ENCODE measurements around the gene FAM131A.

DNA sequence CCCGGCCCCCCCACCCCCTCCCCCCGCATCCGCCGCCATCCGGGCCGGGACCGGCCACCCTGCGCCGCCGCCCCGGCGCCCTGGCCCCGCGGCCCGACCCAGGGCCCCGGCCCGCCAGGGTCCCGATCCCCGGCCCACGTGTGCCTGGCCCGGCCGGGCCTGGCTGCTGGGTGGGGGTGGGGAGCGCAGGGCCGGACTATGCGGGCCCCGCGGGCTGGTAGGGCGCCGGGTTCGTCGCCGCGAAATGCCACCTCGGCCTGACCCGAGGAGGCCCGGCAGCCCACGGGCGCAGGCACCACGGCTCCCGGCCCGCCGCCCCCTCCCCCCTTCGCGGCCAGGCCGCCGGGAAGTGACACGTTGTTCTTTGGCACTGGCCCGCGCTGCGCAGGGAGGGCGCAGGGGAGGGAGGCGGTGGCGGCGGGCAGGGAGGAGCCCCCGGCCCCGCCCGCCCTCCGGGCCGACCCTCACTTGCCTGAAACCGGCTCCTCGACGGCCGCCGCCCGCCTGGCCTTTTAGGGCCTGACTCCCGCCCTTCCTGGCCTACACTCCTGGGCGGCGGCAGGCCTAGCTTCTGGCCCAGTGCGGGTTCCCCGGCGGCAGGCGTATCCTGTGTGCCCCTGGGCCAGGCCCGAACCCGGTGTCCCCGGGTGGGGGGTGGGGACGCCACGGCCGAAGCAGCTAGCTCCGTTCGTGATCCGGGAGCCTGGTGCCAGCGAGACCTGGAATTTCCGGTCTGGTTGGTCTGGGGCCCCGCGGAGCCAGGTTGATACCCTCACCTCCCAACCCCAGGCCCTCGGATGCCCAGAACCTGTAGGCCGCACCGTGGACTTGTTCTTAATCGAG lies 22.5 kb upstream of the FAM131A start:
- TF ChIP-seq SUZ12 (IDR thresholded peaks at IDR 0.05; ENCODE audit: extremely low read depth, insufficient read depth, insufficient read length) (no peak), YY1 (IDR thresholded peaks at IDR 0.05; ENCODE audit: insufficient read depth, insufficient read length) (no peak), ZNF274 (IDR thresholded peaks at IDR 0.05; ENCODE audit: low read depth, low read length) (no peak)

Measured in NT2/D1 (cell line).